Measurements from ENCODE around the gene CDH5. TPM values are rescaled to one million over a fixed set of nuclear protein-coding genes. Genes with fewer than 3 reads are reported as not detected.

CDH5 gene
- total RNA-seq, 2 experiments from 2014 or later: not detected

DNA sequence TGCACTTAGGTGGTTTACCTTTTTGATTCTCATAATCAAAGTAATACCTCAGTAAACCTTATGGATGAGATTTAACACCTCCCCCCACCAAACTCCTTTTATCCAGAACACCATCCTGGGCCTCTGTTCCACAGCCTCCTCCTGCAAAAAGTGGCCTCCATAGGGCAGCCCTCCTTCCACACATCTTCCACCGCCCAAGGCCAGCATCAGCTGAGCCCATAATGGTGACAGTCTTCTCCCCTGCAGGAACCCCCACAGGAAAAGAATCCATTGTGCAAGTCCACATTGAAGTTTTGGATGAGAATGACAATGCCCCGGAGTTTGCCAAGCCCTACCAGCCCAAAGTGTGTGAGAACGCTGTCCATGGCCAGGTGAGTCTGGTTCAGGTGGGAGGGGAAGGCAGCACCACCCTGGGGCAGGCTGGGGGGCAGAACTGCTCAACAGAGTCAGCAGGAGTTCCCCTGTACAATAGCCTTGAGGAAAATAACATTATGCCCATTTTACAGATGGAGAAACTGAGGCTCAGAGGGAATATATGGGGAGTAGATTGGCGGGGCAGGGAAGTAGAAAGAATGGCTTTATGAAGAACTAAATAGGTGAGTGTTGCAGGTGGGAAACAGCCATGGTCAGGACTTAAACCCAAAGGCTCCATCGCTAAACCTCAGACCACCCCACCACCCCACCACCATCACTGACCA is 31.4 kb downstream of the CDH5 start:
- no peak for TF ChIP-seq EZH2phosphoT487 (IDR thresholded peaks at IDR 0.05; ENCODE audit: borderline replicate concordance, low read depth, low read length)
- TF ChIP-seq, protein P1, sequence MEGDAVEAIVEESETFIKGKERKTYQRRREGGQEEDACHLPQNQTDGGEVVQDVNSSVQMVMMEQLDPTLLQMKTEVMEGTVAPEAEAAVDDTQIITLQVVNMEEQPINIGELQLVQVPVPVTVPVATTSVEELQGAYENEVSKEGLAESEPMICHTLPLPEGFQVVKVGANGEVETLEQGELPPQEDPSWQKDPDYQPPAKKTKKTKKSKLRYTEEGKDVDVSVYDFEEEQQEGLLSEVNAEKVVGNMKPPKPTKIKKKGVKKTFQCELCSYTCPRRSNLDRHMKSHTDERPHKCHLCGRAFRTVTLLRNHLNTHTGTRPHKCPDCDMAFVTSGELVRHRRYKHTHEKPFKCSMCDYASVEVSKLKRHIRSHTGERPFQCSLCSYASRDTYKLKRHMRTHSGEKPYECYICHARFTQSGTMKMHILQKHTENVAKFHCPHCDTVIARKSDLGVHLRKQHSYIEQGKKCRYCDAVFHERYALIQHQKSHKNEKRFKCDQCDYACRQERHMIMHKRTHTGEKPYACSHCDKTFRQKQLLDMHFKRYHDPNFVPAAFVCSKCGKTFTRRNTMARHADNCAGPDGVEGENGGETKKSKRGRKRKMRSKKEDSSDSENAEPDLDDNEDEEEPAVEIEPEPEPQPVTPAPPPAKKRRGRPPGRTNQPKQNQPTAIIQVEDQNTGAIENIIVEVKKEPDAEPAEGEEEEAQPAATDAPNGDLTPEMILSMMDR (conservative IDR thresholded peaks at IDR 0.05; ENCODE audit: low read length): no peak
- ChIA-PET POLR2A (no interaction called here), CTCF (ENCODE audit: unreplicated experiment) (no interaction called here)
- H3K4me3 ChIP-seq (ENCODE audit: low read depth, low read length, poor library complexity, severe bottlenecking): no peak overlapping the region
- H4K20me1 ChIP-seq (ENCODE audit: insufficient read depth, low read length): no peaks in the 10 kb centered on the region
- H3K9me2 ChIP-seq (ENCODE audit: insufficient read depth, low read length): no peaks in the 10 kb centered on the region
- no peak overlapping the region for H3K4me2 ChIP-seq (ENCODE audit: low read length)
- H3K79me2 ChIP-seq (ENCODE audit: insufficient read depth, low read depth, low read length): no peaks in the 10 kb centered on the region
- no peaks in the 10 kb centered on the region for H3K9me3 ChIP-seq (ENCODE audit: low read length)
- DNase-seq (ENCODE audit: low spot score): no peak
- intact Hi-C loops (cut with micrococcal nuclease; ENCODE audit: unreplicated experiment): no loop called here
- H2AFZ ChIP-seq (ENCODE audit: low read length): no peak overlapping the region
- H3K4me1 ChIP-seq (ENCODE audit: insufficient read depth, low read length, poor library complexity, severe bottlenecking): no peaks in the 10 kb centered on the region
- H3K27ac ChIP-seq (ENCODE audit: low read depth, low read length, poor library complexity, severe bottlenecking): no peak overlapping the region
- BruUV-seq (replicated peaks): no TSS peak
- H3K36me3 ChIP-seq (ENCODE audit: insufficient read depth, low read length): no peaks in the 10 kb centered on the region

DNA sequence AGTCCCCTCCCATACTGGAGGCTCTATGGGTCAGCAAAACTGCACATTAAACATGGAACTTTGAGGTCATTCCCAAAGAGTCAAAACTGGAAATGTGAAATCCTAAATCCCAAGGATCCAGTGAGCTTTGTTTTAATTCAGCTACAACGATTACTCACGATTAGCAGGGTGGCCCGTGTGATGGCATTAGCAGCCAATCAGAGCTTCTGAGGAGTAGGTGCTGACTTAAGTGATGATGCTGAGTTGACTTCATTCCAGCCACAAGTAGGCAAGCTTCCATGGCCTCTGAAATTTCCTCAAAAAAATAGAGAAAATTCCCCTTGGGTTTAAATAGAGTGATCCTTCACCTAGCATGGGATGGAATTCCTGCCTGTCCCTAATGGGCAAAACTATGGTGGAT is 32.5 kb downstream of the CDH5 start:
- intact Hi-C loops (cut with micrococcal nuclease; ENCODE audit: unreplicated experiment): no loop called here
- ChIA-PET CTCF (ENCODE audit: unreplicated experiment) (no interaction called here), POLR2A (no interaction called here)
- no peak overlapping the region for H3K4me2 ChIP-seq (ENCODE audit: low read length)
- no peaks in the 10 kb centered on the region for H3K36me3 ChIP-seq (ENCODE audit: insufficient read depth, low read length)
- no peak overlapping the region for H3K4me3 ChIP-seq (ENCODE audit: low read depth, low read length, poor library complexity, severe bottlenecking)
- no peak for TF ChIP-seq EZH2phosphoT487 (IDR thresholded peaks at IDR 0.05; ENCODE audit: borderline replicate concordance, low read depth, low read length)
- TF ChIP-seq, protein P1 (conservative IDR thresholded peaks at IDR 0.05; ENCODE audit: low read length): no peak
- H2AFZ ChIP-seq (ENCODE audit: low read length): no peak overlapping the region
- H3K79me2 ChIP-seq (ENCODE audit: insufficient read depth, low read depth, low read length): no peaks in the 10 kb centered on the region
- H3K27ac ChIP-seq (ENCODE audit: low read depth, low read length, poor library complexity, severe bottlenecking): no peak overlapping the region
- no peaks in the 10 kb centered on the region for H3K9me2 ChIP-seq (ENCODE audit: insufficient read depth, low read length)
- H3K4me1 ChIP-seq (ENCODE audit: insufficient read depth, low read length, poor library complexity, severe bottlenecking): no peaks in the 10 kb centered on the region
- H4K20me1 ChIP-seq (ENCODE audit: insufficient read depth, low read length): no peaks in the 10 kb centered on the region
- no peak for DNase-seq (ENCODE audit: low spot score)
- BruUV-seq (replicated peaks): no TSS peak
- no peaks in the 10 kb centered on the region for H3K9me3 ChIP-seq (ENCODE audit: low read length)

DNA sequence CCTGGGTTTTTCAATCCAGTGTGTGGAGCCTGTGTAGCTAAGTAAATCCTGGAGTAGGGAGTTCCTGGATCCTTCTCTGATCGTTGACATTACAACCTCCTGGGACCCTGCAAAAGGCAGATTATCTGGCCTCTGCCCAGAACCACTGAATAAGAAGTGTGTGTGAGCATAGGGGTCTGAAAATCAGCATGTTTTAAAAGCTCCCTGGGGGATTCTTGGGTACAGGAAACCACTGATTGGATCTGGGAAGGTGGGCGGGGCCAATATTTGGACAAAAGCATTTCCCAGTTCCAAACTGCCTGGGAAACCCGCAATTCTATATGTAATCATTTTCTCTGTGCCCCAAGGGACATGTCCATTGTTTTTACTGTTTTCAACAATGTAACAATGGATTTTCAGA is 33.4 kb downstream of the CDH5 start:
- Histone ChIP-seq H4K20me1 (ENCODE audit: insufficient read depth, low read length) (no peaks in the 10 kb centered on the region), H3K4me2 (ENCODE audit: low read length) (no peak overlapping the region), H3K36me3 (ENCODE audit: insufficient read depth, low read length) (no peaks in the 10 kb centered on the region), H3K4me1 (ENCODE audit: insufficient read depth, low read length, poor library complexity, severe bottlenecking) (no peaks in the 10 kb centered on the region), H2AFZ (ENCODE audit: low read length) (no peak overlapping the region), H3K9me2 (ENCODE audit: insufficient read depth, low read length) (no peaks in the 10 kb centered on the region), H3K4me3 (ENCODE audit: low read depth, low read length, poor library complexity, severe bottlenecking) (no peak overlapping the region), H3K27ac (ENCODE audit: low read depth, low read length, poor library complexity, severe bottlenecking) (no peak overlapping the region), H3K9me3 (ENCODE audit: low read length) (no peaks in the 10 kb centered on the region), H3K79me2 (ENCODE audit: insufficient read depth, low read depth, low read length) (no peaks in the 10 kb centered on the region)
- intact Hi-C loops (cut with micrococcal nuclease; ENCODE audit: unreplicated experiment): loop anchor here (10.0 kb wide), 1 partner anchor 325 kb away; no protein-coding TSS in a partner anchor
- POLR2A ChIA-PET: interaction anchor here (0.6 to 0.7 kb wide), 3 partner anchors 80 to 926 kb away, joined by 3 read pairs; no protein-coding TSS in a partner anchor
- DNase-seq (ENCODE audit: low spot score): no peak
- TF ChIP-seq, protein P1 (conservative IDR thresholded peaks at IDR 0.05; ENCODE audit: low read length): no peak
- TF ChIP-seq EZH2phosphoT487 (IDR thresholded peaks at IDR 0.05; ENCODE audit: borderline replicate concordance, low read depth, low read length): no peak
- CTCF ChIA-PET (ENCODE audit: unreplicated experiment): no interaction called here
- no TSS peak for BruUV-seq (replicated peaks)
